ENCODE measurements around the gene TBL3. TPM values are rescaled to one million over a fixed set of nuclear protein-coding genes. Genes with fewer than 3 reads are reported as not detected.

The TBL3 gene
- total RNA-seq, 4 donors from 2014 or later: 49.2 to 73.5 (median 57.2) TPM

DNA sequence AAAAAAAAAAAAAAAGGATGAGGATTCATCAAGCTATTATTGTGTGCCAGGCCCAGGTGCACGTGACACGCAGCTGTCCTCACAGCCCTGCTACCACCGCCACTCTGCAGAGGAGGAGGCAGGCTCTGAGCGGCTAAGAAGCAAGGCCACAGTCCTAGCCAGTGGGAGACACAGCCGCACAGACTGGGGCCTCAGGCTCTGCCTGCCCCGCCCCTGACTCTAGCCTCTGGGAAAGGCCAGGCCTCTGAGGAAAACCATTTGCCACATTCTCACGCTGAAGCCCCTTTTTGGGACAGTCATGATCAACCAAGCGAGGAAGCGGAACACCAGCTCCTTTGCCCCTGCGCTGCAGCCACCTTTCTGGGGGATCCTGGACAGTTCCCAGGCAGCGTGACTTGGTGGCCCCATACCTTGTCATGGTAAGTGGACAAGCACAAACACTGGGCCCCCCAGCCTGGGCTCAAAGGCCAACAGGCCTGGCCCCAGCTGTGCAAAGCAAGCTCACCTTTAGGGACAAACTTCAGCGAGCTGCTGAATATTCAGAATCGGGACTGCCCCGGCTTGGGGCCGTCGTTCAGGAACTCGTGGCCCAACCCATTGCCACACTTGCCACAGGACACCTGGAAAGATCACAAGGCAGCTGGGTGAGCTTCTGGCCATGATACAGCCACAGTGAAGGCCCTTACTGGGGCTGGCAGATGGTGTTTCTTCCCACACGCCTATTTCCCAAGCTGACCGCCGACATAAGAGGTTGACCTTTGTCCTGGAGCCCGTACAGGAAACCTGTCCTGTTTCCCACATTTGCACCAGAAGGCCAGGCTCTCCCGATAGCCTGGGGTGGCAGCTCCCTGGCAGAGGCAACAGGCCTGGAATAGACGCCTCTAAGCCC is 31.3 kb upstream of the TBL3 start:
- H3K27ac ChIP-seq: no peak overlapping the region
- no peaks in the 10 kb centered on the region for H3K27me3 ChIP-seq
- no peaks in the 10 kb centered on the region for H3K9me3 ChIP-seq
- peaks cover 45% of the 10 kb centered on the region for H3K36me3 ChIP-seq
- WGBS: 87% methylated on average over 23 of the region's 23 CpGs
- no peak overlapping the region for H3K4me3 ChIP-seq
- H3K4me1 ChIP-seq: peaks cover 25% of the 10 kb centered on the region
- no peak for DNase-seq (ENCODE audit: low spot score in 2 of 2)
- no peak for TF ChIP-seq POLR2AphosphoS5 (IDR thresholded peaks at IDR 0.05)
- no peak for TF ChIP-seq EP300 (IDR thresholded peaks at IDR 0.05)
- TF ChIP-seq POLR2A (IDR thresholded peaks at IDR 0.05): no peak
- TF ChIP-seq, protein P1, sequence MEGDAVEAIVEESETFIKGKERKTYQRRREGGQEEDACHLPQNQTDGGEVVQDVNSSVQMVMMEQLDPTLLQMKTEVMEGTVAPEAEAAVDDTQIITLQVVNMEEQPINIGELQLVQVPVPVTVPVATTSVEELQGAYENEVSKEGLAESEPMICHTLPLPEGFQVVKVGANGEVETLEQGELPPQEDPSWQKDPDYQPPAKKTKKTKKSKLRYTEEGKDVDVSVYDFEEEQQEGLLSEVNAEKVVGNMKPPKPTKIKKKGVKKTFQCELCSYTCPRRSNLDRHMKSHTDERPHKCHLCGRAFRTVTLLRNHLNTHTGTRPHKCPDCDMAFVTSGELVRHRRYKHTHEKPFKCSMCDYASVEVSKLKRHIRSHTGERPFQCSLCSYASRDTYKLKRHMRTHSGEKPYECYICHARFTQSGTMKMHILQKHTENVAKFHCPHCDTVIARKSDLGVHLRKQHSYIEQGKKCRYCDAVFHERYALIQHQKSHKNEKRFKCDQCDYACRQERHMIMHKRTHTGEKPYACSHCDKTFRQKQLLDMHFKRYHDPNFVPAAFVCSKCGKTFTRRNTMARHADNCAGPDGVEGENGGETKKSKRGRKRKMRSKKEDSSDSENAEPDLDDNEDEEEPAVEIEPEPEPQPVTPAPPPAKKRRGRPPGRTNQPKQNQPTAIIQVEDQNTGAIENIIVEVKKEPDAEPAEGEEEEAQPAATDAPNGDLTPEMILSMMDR (IDR thresholded peaks at IDR 0.05): no peak

DNA sequence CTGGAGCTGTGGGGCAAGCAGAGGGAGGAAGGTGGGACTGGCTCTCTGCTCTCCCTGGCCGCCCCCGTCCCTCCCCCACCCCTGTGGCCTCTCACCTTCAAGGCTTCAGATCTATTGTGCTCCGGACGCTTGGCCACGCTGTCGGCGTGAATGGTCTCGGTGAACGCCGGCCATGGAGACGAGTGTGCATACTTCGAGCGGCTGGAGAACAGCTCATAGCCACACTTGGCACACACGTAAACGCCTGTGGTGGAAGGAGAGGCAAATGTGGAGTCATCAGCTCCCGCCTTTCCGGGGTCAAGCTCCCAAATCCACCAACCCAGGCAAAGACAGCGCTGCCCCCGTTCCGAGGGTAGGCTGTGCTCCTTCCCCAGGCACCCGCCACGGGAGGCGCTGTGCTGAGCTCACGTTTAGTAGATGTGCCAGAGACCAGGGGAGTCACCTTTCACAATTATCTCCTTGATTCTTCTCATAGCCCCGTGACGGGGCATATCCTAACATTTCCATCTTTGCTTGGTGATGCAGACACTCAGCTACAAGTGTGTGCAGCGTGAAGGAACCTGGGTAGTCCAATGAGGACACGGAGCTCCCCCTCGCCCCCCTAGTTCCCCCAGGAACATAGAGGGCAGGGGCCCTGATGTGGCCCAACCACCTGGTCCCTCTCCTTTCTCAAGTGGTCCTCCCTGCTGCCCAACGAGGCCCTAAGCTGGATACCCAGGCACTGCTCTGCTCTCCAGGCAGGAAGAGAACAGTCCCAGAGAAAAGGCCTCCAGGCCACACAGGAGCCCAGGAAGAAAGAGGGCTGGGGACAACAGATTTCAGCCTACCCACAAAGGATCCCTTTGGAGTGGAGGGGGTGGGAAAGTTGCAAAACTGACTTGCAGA is 30.4 kb upstream of the TBL3 start:
- H3K27me3 ChIP-seq: no peaks in the 10 kb centered on the region
- peaks cover 25% of the 10 kb centered on the region for H3K4me1 ChIP-seq
- TF ChIP-seq POLR2A (IDR thresholded peaks at IDR 0.05) (no peak), POLR2AphosphoS5 (IDR thresholded peaks at IDR 0.05) (no peak), EP300 (IDR thresholded peaks at IDR 0.05) (no peak)
- TF ChIP-seq, protein P1 (IDR thresholded peaks at IDR 0.05): no peak
- H3K27ac ChIP-seq: peak overlapping the region; percentile 79
- H3K4me3 ChIP-seq: peak overlapping the region; percentile 79
- H3K36me3 ChIP-seq: peaks cover 45% of the 10 kb centered on the region
- 90% methylated on average over 20 of the region's 30 CpGs for WGBS
- H3K9me3 ChIP-seq: no peaks in the 10 kb centered on the region
- DNase-seq (ENCODE audit: low spot score in 2 of 2): no peak

DNA sequence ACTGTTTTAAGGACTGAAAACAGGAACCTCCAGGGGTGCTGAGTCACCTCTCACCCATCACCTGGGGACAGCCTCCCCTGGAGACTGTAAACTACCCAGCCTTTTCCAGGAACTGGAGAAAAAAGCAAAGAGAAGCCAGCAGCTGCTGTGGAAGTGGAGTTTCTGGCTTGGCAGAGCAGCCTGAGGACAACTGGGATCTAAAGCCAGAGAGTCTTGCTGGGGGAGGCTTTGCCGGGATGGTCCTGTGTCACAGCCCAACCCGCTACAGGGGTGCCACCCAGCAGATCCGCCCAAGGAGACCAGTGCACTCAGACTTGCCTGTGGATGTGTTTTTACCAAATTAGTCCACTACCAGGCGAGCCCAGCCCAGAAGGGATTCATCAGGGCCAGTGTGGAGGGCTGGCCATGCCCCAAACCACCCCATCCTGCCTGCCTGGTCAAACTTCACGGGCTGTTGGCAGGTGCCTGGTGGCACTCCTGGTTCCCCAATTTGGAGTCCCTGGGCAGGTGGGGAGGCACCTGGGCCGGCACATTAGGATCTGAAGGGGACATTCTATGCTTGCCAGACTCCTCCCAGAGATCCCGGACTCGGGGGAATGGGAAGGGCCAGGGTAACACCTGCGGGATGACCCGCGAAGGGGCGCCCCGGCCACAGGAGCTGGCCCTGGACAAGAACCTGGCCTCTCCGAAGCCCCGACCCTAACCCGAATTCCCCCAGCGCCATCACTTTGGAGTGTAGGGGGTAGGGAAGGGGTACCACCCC is 29.6 kb upstream of the TBL3 start:
- WGBS: 4% methylated on average over 10 of the region's 17 CpGs
- TF ChIP-seq POLR2A (IDR thresholded peaks at IDR 0.05): no peak
- TF ChIP-seq EP300 (IDR thresholded peaks at IDR 0.05): no peak
- TF ChIP-seq, protein P1 (IDR thresholded peaks at IDR 0.05): no peak
- no peak for TF ChIP-seq POLR2AphosphoS5 (IDR thresholded peaks at IDR 0.05)
- peak overlapping the region; percentile 79 for H3K27ac ChIP-seq
- H3K36me3 ChIP-seq: peaks cover 40% of the 10 kb centered on the region
- H3K4me3 ChIP-seq: peak overlapping the region; percentile 79
- DNase-seq (ENCODE audit: low spot score in 2 of 2): peak in 1 of 2 donors; percentile 71
- no peaks in the 10 kb centered on the region for H3K9me3 ChIP-seq
- H3K4me1 ChIP-seq: peaks cover 25% of the 10 kb centered on the region
- H3K27me3 ChIP-seq: no peaks in the 10 kb centered on the region

DNA sequence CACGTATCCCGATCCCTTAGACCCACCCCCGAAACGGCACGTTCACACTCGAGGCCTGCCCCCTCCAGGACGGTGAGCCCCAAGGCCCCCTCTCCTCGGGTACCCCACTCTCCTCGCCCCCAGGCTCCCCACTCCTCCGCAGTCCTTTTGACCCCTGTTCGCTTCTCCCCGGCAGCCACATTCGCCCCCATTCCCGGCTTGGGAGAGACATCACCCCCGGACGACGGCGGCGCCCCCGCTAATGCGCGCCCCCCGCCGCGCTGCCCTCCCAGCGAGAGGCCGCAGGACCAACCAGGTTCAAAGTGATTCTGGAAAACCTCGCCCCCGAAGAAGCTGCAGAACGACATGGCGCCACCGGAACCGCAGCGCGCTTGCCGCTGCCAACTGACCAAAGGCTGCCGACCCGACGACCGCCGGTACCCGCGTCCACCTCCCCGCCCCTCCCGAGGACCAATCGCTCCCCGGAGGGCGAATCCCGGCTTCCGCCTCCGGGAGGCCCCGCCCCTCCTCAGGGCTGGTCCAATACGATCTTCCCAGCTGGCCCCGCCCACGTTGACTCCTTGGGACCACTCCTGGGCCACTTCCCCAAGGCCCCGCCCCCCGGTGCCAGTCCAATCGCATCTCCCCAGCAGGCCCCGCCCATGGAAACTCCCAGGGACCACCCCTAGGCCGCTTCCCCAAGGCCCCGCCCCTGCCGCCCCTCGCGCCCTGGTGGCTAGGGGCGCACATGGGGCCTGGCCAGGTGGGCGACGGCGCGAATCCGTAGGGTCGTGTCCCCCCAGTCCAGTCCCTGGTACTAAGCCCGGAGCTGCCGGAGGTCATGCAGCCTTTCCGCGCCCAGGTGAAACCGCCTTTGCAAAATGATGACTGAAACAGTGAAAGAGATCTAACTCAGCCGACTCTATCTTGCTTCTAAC is 28.8 kb upstream of the TBL3 start, which contains the start of gene MSRB1:
Gene MSRB1, minus strand, starts transcription at position 390 of the 917 bp plus-strand sequence. Its CDS starts 43 bp downstream, at position 347.
- peak; percentile 100 for DNase-seq (ENCODE audit: low spot score in 2 of 2)
- no peaks in the 10 kb centered on the region for H3K27me3 ChIP-seq
- WGBS: under 1% methylated on average over 48 of the region's 77 CpGs
- H3K9me3 ChIP-seq: no peaks in the 10 kb centered on the region
- peak within 1 kb of the TSS; percentile 79 for H3K4me3 ChIP-seq
- TF ChIP-seq, protein P1 (IDR thresholded peaks at IDR 0.05): no peak
- TF ChIP-seq POLR2A (IDR thresholded peaks at IDR 0.05) (peak in 1 of 2 donors; percentile 58), EP300 (IDR thresholded peaks at IDR 0.05) (no peak)
- H3K27ac ChIP-seq: peak within 1 kb of the TSS; percentile 79
- peaks cover 32% of the 10 kb centered on the region for H3K36me3 ChIP-seq
- H3K4me1 ChIP-seq: peaks cover 25% of the 10 kb centered on the region

Measured in suprapubic skin (tissue), 4 donors.